Activated naive CD4-positive, alpha-beta T cell treated with anti-CD3 and anti-CD28 coated beads for 36 hours (primary cell): ENCODE data around the gene SGSH. TPM values are rescaled to one million over a fixed set of nuclear protein-coding genes. Genes with fewer than 3 reads are reported as not detected.

Experiments
- CTCF ChIA-PET: fragments of 350-600 bp; sonication (Branson Sonifier 250); formaldehyde crosslinking; loops from one replicate; lab custom pipeline; 2021; ENCODE audit warnings: antibody characterized with exemption; lab: Charles Lee
- DNase-seq: peaks from one replicate; pipeline ENCODE4 v3.0.0-alpha.2; 2020
- H3K27ac Mint-ChIP-seq: one replicate; pipeline ENCODE4 v1.8.0; 2021; ENCODE audit warnings: mild to moderate bottlenecking, mixed read lengths
- H3K27me3 Mint-ChIP-seq: one replicate; pipeline ENCODE4 v1.8.0; 2021; ENCODE audit warnings: low read depth, mixed read lengths
- H3K36me3 Mint-ChIP-seq: one replicate; pipeline ENCODE4 v1.8.0; 2021; ENCODE audit warnings: low read depth, mixed read lengths
- H3K4me1 Mint-ChIP-seq: one replicate; pipeline ENCODE4 v1.8.0; 2021; ENCODE audit warnings: low read depth, mixed read lengths
- H3K4me3 Mint-ChIP-seq: one replicate; pipeline ENCODE4 v1.8.0; 2021; ENCODE audit warnings: mild to moderate bottlenecking, moderate library complexity, mixed read lengths
- H3K9me3 Mint-ChIP-seq: one replicate; pipeline ENCODE4 v1.8.0; 2021; ENCODE audit warnings: mixed read lengths
- intact Hi-C: fragments of 100-400 bp; cut with micrococcal nuclease; formaldehyde crosslinking; loops from one replicate; pipeline ENCODE4 v1.15.1; 2023
- total RNA-seq, 2 experiments: library from RNA; stranded (reverse); gene quantifications; one replicate each; pipeline ENCODE4 v1.2.3, GENCODE V29; 2021

SGSH gene
- total RNA-seq, 2 experiments from 2014 or later: 30.3 to 32.1 TPM

DNA sequence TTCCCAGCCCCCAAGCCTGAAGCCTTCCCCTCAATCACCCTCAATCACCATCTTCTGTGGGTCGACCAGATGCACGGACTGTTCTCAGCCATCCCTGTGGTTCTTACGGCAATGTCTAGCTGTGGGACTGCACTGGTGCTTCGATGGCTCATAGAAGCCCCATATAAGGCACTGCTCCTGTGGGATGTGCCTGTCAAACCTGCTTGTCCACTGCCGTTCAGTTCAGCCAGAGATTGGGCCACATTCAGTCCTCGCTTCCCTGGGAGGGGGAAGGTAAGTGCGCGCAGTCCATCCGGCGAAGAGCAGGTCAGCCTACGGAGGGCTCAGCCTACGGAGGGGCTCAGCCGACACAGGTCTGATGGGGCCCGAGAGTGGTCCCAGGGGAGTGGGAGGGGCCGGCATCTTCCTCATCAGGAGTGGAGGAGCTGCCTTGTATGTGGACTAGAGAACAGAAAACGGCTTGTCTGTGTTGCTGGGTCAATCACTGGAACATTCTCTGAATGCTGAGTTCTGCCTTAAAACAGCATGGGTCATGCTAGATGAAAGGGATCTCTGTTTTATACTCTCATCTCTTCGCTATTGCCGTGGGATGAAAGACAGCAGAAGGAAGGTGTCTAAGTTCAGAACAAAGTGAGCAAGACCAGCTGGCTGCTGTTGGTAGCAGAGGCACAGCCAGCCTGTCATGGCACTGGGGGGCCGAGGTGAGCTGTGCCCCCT is 50.2 kb downstream of the SGSH start, which contains the start of gene CARD14:
Gene CARD14, plus strand, starts transcription at position 247 of the 717 bp plus-strand sequence. CDS start 11,409 bp downstream, outside the sequence.
- DNase-seq: no peak
- Mint-ChIP-seq H3K27me3 (no peaks in the 10 kb centered on the region), H3K4me3 (no peak within 1 kb of the TSS), H3K4me1 (no peaks in the 10 kb centered on the region), H3K9me3 (no peaks in the 10 kb centered on the region), H3K36me3 (no peaks in the 10 kb centered on the region), H3K27ac (no peak within 1 kb of the TSS)
- CTCF ChIA-PET: no interaction called here
- intact Hi-C loops: no loop called here

DNA sequence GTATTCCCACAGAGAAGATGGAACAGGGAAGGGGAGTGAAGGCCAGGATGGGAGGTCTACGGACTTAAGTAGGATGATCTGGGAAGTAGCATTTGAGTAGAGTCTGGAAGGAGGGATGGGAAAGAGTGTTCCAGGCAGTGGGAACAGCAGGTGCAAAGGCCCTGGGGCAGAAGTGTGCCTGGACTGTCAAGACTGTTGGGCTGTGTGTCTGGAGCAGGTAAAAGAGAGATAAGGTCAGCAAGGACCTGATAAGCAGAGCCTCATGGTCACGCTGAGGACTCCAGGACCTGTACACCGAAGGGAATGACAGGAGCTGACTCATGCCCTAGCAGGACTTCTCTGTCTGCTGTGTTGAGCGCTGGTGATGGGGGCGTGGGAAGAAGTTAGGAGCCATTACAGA is 51.0 kb downstream of the SGSH start:
- intact Hi-C loops: no loop called here
- Mint-ChIP-seq H3K9me3 (no peaks in the 10 kb centered on the region), H3K27ac (no peak overlapping the region), H3K4me3 (no peak overlapping the region), H3K36me3 (no peaks in the 10 kb centered on the region), H3K27me3 (no peaks in the 10 kb centered on the region), H3K4me1 (no peaks in the 10 kb centered on the region)
- CTCF ChIA-PET: no interaction called here
- DNase-seq: no peak

DNA sequence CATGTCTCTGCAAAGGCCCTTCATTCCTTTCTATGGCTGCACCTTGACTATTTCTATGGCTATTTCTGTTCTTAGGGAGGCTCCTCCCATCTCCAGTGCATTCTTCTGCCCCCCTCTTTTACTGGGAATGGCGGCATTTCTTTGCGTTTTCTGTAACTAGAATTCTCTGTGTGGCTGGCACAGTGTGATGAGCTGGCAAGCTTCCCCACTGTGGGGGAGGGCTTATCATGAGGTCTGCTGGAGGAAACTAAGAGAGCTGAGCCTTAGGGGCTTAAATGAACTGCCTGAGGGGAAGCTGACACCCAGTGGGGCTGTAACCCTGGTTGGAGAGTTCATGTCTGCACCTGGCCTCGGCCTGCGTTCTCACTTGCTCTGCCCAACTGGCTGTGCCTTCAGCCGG is 51.8 kb downstream of the SGSH start:
- Mint-ChIP-seq H3K4me3 (no peak overlapping the region), H3K27me3 (no peaks in the 10 kb centered on the region), H3K4me1 (no peaks in the 10 kb centered on the region), H3K9me3 (no peaks in the 10 kb centered on the region), H3K27ac (no peak overlapping the region), H3K36me3 (no peaks in the 10 kb centered on the region)
- DNase-seq: no peak
- CTCF ChIA-PET: no interaction called here
- intact Hi-C loops: no loop called here

DNA sequence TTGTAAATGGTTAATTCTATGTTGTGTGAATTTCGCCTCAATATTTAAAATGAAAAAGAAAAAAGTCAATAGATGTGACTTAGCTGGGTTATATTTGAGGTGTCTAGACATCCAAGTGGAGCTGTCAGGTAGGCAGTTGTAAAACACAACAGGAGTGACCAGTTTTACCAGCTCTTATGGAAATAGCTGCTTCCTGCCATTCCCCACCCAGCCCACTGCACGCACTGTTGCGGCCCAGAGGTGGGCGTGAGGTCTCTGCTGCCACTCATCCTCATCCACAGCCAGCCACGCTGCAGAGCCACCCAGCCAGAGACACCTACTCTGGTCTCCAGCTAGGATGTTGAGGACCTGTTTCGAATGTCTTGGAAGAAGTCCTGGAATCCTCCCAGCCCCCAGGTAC is 53.7 kb downstream of the SGSH start:
- H3K27ac Mint-ChIP-seq: no peak overlapping the region
- H3K4me1 Mint-ChIP-seq: no peaks in the 10 kb centered on the region
- H3K9me3 Mint-ChIP-seq: no peaks in the 10 kb centered on the region

DNA sequence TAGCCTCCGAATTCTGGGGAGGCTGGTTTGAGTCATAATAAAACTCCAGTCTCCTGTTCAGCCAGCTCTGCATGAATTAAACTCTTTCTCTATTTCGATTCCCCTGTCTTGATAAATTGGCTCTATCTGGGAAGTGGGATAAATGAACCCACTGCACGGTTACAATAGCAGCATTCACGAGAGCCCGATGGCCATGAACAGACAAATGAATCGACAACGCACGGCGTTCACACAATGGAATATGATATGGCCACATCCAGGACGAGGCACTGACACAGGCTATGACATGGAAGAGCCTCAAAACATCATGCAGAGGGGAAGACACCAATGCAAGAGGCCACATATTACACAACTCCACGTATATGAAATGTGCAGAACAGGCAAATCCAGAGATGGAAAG is 55.9 kb downstream of the SGSH start:
- no peak for DNase-seq

More for the DNA sequence above, 53.7 kb downstream of the SGSH start:
- intact Hi-C loops: no loop called here
- no peak overlapping the region for H3K4me3 Mint-ChIP-seq
- no peaks in the 10 kb centered on the region for H3K27me3 Mint-ChIP-seq
- no peak for DNase-seq
- CTCF ChIA-PET: interaction anchor here (0.6 to 1.0 kb wide), 2 partner anchors 195 to 1438 kb away, joined by 3 read pairs; no protein-coding TSS in a partner anchor
- no peaks in the 10 kb centered on the region for H3K36me3 Mint-ChIP-seq

DNA sequence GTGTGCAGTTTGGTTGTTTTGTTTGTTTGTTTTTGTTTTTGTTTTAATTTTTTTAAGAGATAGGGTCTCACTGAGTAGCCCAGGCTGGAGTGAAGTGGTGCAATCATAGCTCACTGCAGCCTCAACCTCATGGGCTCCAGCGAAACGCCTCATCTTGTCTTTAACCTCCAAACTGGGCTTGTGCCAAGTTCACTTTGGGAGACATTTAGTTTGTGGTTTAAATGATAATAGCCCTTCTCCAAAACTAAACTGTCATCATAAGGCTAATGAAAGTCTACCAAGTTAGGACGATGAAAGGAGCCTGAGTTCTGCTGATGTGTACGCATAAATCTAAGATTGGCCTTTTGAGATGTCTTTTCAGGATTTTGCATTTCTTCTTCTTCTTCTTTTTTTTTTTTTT is 56.8 kb downstream of the SGSH start:
- Mint-ChIP-seq H3K4me1 (no peaks in the 10 kb centered on the region), H3K4me3 (no peak overlapping the region), H3K9me3 (no peaks in the 10 kb centered on the region), H3K27ac (no peak overlapping the region), H3K36me3 (no peaks in the 10 kb centered on the region), H3K27me3 (peaks cover 2% of the 10 kb centered on the region)
- CTCF ChIA-PET: interaction anchor here (1.0 kb wide), 1 partner anchor 79 kb away, joined by 3 read pairs; no protein-coding TSS in a partner anchor
- no peak for DNase-seq
- intact Hi-C loops: no loop called here

More for the DNA sequence above, 55.9 kb downstream of the SGSH start:
- H3K27me3 Mint-ChIP-seq: peaks cover 2% of the 10 kb centered on the region
- no peaks in the 10 kb centered on the region for H3K36me3 Mint-ChIP-seq
- no peaks in the 10 kb centered on the region for H3K4me1 Mint-ChIP-seq
- H3K27ac Mint-ChIP-seq: no peak overlapping the region
- CTCF ChIA-PET: interaction anchor here (0.5 kb wide), 1 partner anchor 41 kb away, joined by 3 read pairs; no protein-coding TSS in a partner anchor
- H3K4me3 Mint-ChIP-seq: no peak overlapping the region
- H3K9me3 Mint-ChIP-seq: no peaks in the 10 kb centered on the region
- intact Hi-C loops: no loop called here

DNA sequence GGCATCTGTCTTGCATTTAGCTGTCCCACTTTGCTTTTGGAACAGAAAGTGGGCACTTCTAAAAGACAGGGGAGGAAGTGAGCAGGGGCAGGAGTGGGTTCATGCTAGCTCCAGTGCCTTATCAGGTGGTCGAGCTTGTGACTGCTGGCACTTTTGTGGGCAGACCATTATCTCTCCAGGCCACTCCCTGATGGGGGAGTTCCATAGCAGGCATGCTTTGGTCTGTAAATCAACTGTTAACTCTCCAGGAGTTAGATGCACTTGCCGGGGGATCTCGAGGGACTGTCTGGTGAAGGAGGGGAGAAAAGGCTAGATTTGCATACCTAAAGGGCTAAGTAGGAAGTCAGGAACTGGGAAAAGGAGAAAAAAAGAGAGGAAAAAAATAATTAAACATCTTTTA is 59.6 kb downstream of the SGSH start:
- peaks cover 2% of the 10 kb centered on the region for H3K36me3 Mint-ChIP-seq
- H3K27me3 Mint-ChIP-seq: peaks cover 2% of the 10 kb centered on the region
- CTCF ChIA-PET: no interaction called here
- no peak overlapping the region for H3K4me3 Mint-ChIP-seq
- intact Hi-C loops: no loop called here
- H3K27ac Mint-ChIP-seq: no peak overlapping the region
- DNase-seq: no peak
- no peaks in the 10 kb centered on the region for H3K4me1 Mint-ChIP-seq
- peaks cover 5% of the 10 kb centered on the region for H3K9me3 Mint-ChIP-seq

Other genes with a start within 250 kb of the SGSH start
- 10 to 100 TPM; 17.0 to 19.0 TPM for gene TBC1D16, start 184.5 kb downstream of the SGSH start, total RNA-seq
- under 1 TPM in 1 of 2 experiments, not detected in 1; 0.32 TPM for gene CCDC40, start 183.7 kb downstream of the SGSH start, total RNA-seq
- 10 to 100 TPM; 32.1 to 33.2 TPM for gene GAA, start 118.8 kb downstream of the SGSH start, total RNA-seq
- gene EIF4A3, start 73.2 kb downstream of the SGSH start, total RNA-seq: 10 to 100 TPM; 92.1 to 97.7 TPM
- not detected for gene CARD14, start 50.3 kb downstream of the SGSH start, total RNA-seq
- gene SLC26A11, start 94 bp upstream of the SGSH start, total RNA-seq: 1 to 10 TPM; 4.0 to 5.4 TPM
- gene RNF213, start 40.5 kb upstream of the SGSH start, total RNA-seq: 100 to 1,000 TPM; 234 to 250 TPM
- 10 to 100 TPM in 1 of 2 experiments, 1 to 10 TPM in 1; 9.0 to 11.7 TPM for gene ENDOV, start 194.8 kb upstream of the SGSH start, total RNA-seq